ENCODE measurements around the gene PDE11A. TPM values are rescaled to one million over a fixed set of nuclear protein-coding genes. Genes with fewer than 3 reads are reported as not detected.

Gene PDE11A
- total and polyA plus RNA-seq, 3 donors from 2014 or later, result 2.2 to 7.8 (median 3.3) TPM

DNA sequence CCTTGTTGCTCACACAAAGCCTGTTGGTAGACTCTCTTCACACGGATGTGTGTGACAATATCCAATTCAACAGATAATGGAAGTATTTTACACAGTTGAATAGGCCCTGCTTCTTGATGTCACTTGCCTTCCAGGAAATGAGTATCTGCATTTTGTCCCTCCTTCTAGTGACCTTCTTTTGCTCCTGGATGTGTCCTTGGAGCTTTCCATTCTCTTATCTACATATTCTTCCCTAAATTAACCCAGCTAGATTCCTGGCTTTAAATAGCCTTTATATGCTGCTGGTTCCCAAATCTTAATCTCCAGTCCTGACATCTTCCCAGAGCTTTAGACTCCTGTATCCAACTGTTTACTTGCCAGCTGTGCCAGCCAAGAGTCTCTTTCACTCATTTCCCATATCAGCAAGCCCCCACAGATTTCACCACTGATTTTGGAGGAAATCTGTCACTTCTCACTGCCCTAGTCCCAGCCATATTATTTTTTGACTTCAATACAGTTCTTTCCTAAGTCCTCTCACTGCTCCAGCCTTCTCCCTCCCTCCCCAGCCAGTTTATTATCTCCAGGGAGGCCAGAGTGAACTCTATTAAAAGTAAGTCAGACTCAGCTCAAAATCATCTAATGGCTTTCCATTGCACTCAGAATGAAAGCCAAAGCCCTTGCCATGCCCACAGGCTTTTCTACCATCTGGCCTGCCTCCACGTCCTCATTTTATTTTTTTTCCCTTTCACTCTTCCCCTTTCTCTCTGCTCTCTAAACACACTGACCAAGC lies 170.0 kb downstream of the PDE11A start:
- TF ChIP-seq POLR2A (IDR thresholded peaks at IDR 0.05) (no peak), CTCF (IDR thresholded peaks at IDR 0.05) (no peak)
- no peak overlapping the region for H3K4me3 ChIP-seq
- no peak overlapping the region for H3K27ac ChIP-seq
- 43 to 64% methylated on average over 2 of the region's 2 CpGs for WGBS, 2 donors
- H3K4me1 ChIP-seq, result no peaks in the 10 kb centered on the region
- intact Hi-C loops (cut with DNase I; ENCODE audit: low total_unique reads), result no loop called here
- H3K36me3 ChIP-seq (ENCODE audit: low read depth, missing control alignments), result no peaks in the 10 kb centered on the region
- no peak for DNase-seq
- no peaks in the 10 kb centered on the region for H3K9me3 ChIP-seq
- no peaks in the 10 kb centered on the region for H3K27me3 ChIP-seq

DNA sequence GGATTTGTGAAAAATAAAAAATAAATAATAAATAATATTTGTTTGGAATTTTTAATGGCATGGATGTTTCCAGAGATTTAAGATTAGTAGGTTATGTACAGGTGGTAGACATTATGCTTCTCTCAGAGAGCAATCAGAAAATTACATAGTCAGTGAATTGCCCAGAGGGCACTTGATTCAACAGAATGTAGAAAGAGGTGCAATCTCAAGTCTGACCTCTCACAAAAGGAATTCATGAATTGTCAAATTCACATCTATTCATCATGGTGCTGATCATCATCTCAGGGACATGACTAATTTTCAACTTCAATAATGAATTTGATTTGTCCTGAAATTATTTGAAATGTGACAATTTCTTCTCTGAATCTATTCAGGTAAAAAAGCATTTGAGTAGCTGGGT lies 172.5 kb downstream of the PDE11A start:
- Histone ChIP-seq H3K4me1 (no peaks in the 10 kb centered on the region), H3K4me3 (no peak overlapping the region), H3K27ac (no peak overlapping the region), H3K27me3 (no peaks in the 10 kb centered on the region), H3K9me3 (no peaks in the 10 kb centered on the region), H3K36me3 (ENCODE audit: low read depth, missing control alignments) (no peaks in the 10 kb centered on the region)
- intact Hi-C loops (cut with DNase I; ENCODE audit: low total_unique reads), result no loop called here
- no peak for DNase-seq
- no peak for TF ChIP-seq POLR2A (IDR thresholded peaks at IDR 0.05)
- no peak for TF ChIP-seq CTCF (IDR thresholded peaks at IDR 0.05)

GRCh38 chr2:177897278-177897677 lies 175.3 kb downstream of the PDE11A start:
- WGBS, 2 donors, result 91 to 99% methylated on average over 5 of the region's 5 CpGs
- no peaks in the 10 kb centered on the region for H3K9me3 ChIP-seq

GRCh38 chr2:177896587-177896986 lies 176.0 kb downstream of the PDE11A start:
- H3K36me3 ChIP-seq (ENCODE audit: low read depth, missing control alignments), result no peaks in the 10 kb centered on the region
- TF ChIP-seq POLR2A (IDR thresholded peaks at IDR 0.05) (no peak), CTCF (IDR thresholded peaks at IDR 0.05) (no peak)
- no peak overlapping the region for H3K27ac ChIP-seq
- no peaks in the 10 kb centered on the region for H3K27me3 ChIP-seq
- intact Hi-C loops (cut with DNase I; ENCODE audit: low total_unique reads), result no loop called here
- H3K9me3 ChIP-seq, result no peaks in the 10 kb centered on the region
- H3K4me1 ChIP-seq, result no peaks in the 10 kb centered on the region
- no peak overlapping the region for H3K4me3 ChIP-seq
- DNase-seq, result no peak
- WGBS, 2 donors, result 74 to 80% methylated on average over 3 of the region's 3 CpGs

More at GRCh38 chr2:177897278-177897677, 175.3 kb downstream of the PDE11A start:
- Histone ChIP-seq H3K27me3 (no peaks in the 10 kb centered on the region), H3K27ac (no peak overlapping the region), H3K4me3 (no peak overlapping the region), H3K36me3 (ENCODE audit: low read depth, missing control alignments) (no peaks in the 10 kb centered on the region), H3K4me1 (no peaks in the 10 kb centered on the region)
- no peak for TF ChIP-seq CTCF (IDR thresholded peaks at IDR 0.05)
- no peak for TF ChIP-seq POLR2A (IDR thresholded peaks at IDR 0.05)
- intact Hi-C loops (cut with DNase I; ENCODE audit: low total_unique reads), result no loop called here
- no peak for DNase-seq

DNA sequence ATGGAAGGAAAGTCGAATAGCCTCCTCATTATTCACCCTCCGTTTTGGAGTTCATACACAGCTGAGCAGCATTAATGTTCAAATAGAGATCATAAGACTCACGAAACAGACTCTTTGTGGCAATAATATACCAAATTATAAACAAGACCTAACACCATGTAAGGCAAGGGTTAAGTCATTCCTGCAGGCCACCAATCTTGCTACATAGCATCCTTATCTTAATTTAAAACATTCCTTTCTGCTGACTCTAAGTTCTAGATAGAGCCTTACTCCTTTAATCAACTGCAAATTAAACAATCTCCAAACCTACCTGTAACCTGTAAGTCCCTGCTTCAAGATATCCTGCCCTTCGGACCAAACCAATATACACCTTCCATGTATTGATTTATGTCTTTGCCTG lies 178.0 kb downstream of the PDE11A start:
- Histone ChIP-seq H3K27me3 (no peaks in the 10 kb centered on the region), H3K9me3 (no peaks in the 10 kb centered on the region), H3K36me3 (ENCODE audit: low read depth, missing control alignments) (no peaks in the 10 kb centered on the region), H3K4me1 (peaks cover 8% of the 10 kb centered on the region), H3K4me3 (no peak overlapping the region), H3K27ac (no peak overlapping the region)
- no peak for TF ChIP-seq POLR2A (IDR thresholded peaks at IDR 0.05)
- TF ChIP-seq CTCF (IDR thresholded peaks at IDR 0.05), result no peak
- intact Hi-C loops (cut with DNase I; ENCODE audit: low total_unique reads), result no loop called here
- DNase-seq, result no peak
- 88 to 96% methylated on average over 4 of the region's 4 CpGs for WGBS, 2 donors
